Activated naive CD4-positive, alpha-beta T cell treated with anti-CD3 and anti-CD28 coated beads, Interleukin-2, amount 50 U/mL, for 72 hours (primary cell): Measurements from ENCODE around the gene ITGB4. TPM values are rescaled to one million over a fixed set of nuclear protein-coding genes. Genes with fewer than 3 reads are reported as not detected.

Experiments
- ATAC-seq, 2 donors: fragments of 150-1000 bp; cut with Tn5 transposase; 2 replicates each; pipeline ENCODE4 v1.10.0; 2021; ENCODE audit warnings: mild to moderate bottlenecking in 2 of 2, moderate library complexity in 2 of 2
- DNase-seq, 2 donors: peaks; one replicate each; pipeline ENCODE4 v3.0.0; 2021 to 2022; ENCODE audit warnings: low spot score in 2 of 2
- H3K27ac Mint-ChIP-seq, 2 donors: one replicate each; pipeline ENCODE4 v1.8.0; 2022; ENCODE audit warnings: mild to moderate bottlenecking in 2 of 2, mixed read lengths in 2 of 2
- H3K36me3 Mint-ChIP-seq, 2 donors: one replicate each; pipeline ENCODE4 v1.8.0; 2022; ENCODE audit warnings: mixed read lengths in 2 of 2
- H3K9me3 Mint-ChIP-seq, 2 donors: one replicate each; pipeline ENCODE4 v1.8.0; 2022; ENCODE audit warnings: mixed read lengths in 2 of 2
- total RNA-seq, 2 donors: library from RNA; stranded (reverse); gene quantifications; one replicate each; pipeline ENCODE4 v1.2.3, GENCODE V29; 2022

ITGB4 gene
- total RNA-seq, 2 donors from 2014 or later: 0.76 to 1.1 TPM

GRCh38 chr17:75738218-75738802 lies 17.1 kb downstream of the ITGB4 start:
- Mint-ChIP-seq H3K36me3 (no peaks in the 10 kb centered on the region), H3K9me3 (no peaks in the 10 kb centered on the region), H3K27ac (peak overlapping the region in 1 of 2 donors; percentile 80)
- ATAC-seq: peak; percentile 77 to 79
- DNase-seq: no peak

- H3K9me3 Mint-ChIP-seq: no peaks in the 10 kb centered on the region
- no peak for DNase-seq
- no peak for ATAC-seq
- no peaks in the 10 kb centered on the region for H3K36me3 Mint-ChIP-seq
- H3K27ac Mint-ChIP-seq: no peak overlapping the region
Observed at GRCh38 chr17:75739174-75739573, 17.9 kb downstream of the ITGB4 start.

- no peak for ATAC-seq
- no peaks in the 10 kb centered on the region for H3K9me3 Mint-ChIP-seq
- no peaks in the 10 kb centered on the region for H3K36me3 Mint-ChIP-seq
- H3K27ac Mint-ChIP-seq: no peak overlapping the region
- DNase-seq: no peak
Observed at GRCh38 chr17:75739801-75740200, 18.5 kb downstream of the ITGB4 start.

GRCh38 chr17:75740215-75740614 lies 19.0 kb downstream of the ITGB4 start:
- DNase-seq: no peak
- no peaks in the 10 kb centered on the region for H3K36me3 Mint-ChIP-seq
- no peaks in the 10 kb centered on the region for H3K9me3 Mint-ChIP-seq
- no peak overlapping the region for H3K27ac Mint-ChIP-seq
- ATAC-seq: no peak

GRCh38 chr17:75740631-75741077 lies 19.4 kb downstream of the ITGB4 start:
- DNase-seq: no peak

GRCh38 chr17:75742337-75742736 lies 21.1 kb downstream of the ITGB4 start:
- Mint-ChIP-seq H3K27ac (no peak overlapping the region), H3K9me3 (no peaks in the 10 kb centered on the region), H3K36me3 (no peaks in the 10 kb centered on the region)
- no peak for ATAC-seq
- no peak for DNase-seq

More at GRCh38 chr17:75740631-75741077, 19.4 kb downstream of the ITGB4 start:
- Mint-ChIP-seq H3K9me3 (no peaks in the 10 kb centered on the region), H3K36me3 (no peaks in the 10 kb centered on the region), H3K27ac (no peak overlapping the region)
- ATAC-seq: no peak

- ATAC-seq: no peak
Observed at GRCh38 chr17:75743625-75744206, 22.5 kb downstream of the ITGB4 start.

GRCh38 chr17:75748706-75749105 lies 27.4 kb downstream of the ITGB4 start:
- Mint-ChIP-seq H3K36me3 (no peaks in the 10 kb centered on the region), H3K9me3 (no peaks in the 10 kb centered on the region), H3K27ac (no peak overlapping the region)
- DNase-seq (no peak), ATAC-seq (no peak)

More at GRCh38 chr17:75743625-75744206, 22.5 kb downstream of the ITGB4 start:
- Mint-ChIP-seq H3K27ac (peak overlapping the region in 1 of 2 donors; percentile 61), H3K36me3 (no peaks in the 10 kb centered on the region), H3K9me3 (no peaks in the 10 kb centered on the region)
- no peak for DNase-seq

- ATAC-seq (peak; percentile 79 to 81), DNase-seq (peak; percentile 78 to 95)
- Mint-ChIP-seq H3K27ac (no peak overlapping the region), H3K9me3 (no peaks in the 10 kb centered on the region), H3K36me3 (no peaks in the 10 kb centered on the region)
Observed at GRCh38 chr17:75749545-75750389, 28.5 kb downstream of the ITGB4 start.

GRCh38 chr17:75750661-75751423 lies 29.6 kb downstream of the ITGB4 start:
- ATAC-seq: no peak
- H3K9me3 Mint-ChIP-seq: no peaks in the 10 kb centered on the region
- no peak overlapping the region for H3K27ac Mint-ChIP-seq
- H3K36me3 Mint-ChIP-seq: no peaks in the 10 kb centered on the region
- DNase-seq: no peak

- H3K36me3 Mint-ChIP-seq: no peaks in the 10 kb centered on the region
- H3K9me3 Mint-ChIP-seq: no peaks in the 10 kb centered on the region
- no peak for ATAC-seq
- no peak overlapping the region for H3K27ac Mint-ChIP-seq
- DNase-seq: no peak
Observed at GRCh38 chr17:75751676-75752404, 30.6 kb downstream of the ITGB4 start.

GRCh38 chr17:75752405-75752709 lies 31.1 kb downstream of the ITGB4 start:
- no peak overlapping the region for H3K27ac Mint-ChIP-seq
- no peaks in the 10 kb centered on the region for H3K9me3 Mint-ChIP-seq
- ATAC-seq: no peak
- DNase-seq: no peak
- no peaks in the 10 kb centered on the region for H3K36me3 Mint-ChIP-seq

GRCh38 chr17:75752802-75753513 lies 31.7 kb downstream of the ITGB4 start:
- Mint-ChIP-seq H3K9me3 (no peaks in the 10 kb centered on the region), H3K36me3 (no peaks in the 10 kb centered on the region), H3K27ac (no peak overlapping the region)
- ATAC-seq (peak in 1 of 2 donors; percentile 34), DNase-seq (no peak)

GRCh38 chr17:75753514-75754377 lies 32.5 kb downstream of the ITGB4 start:
- Mint-ChIP-seq H3K36me3 (no peaks in the 10 kb centered on the region), H3K27ac (peak overlapping the region in 1 of 2 donors; percentile 75), H3K9me3 (no peaks in the 10 kb centered on the region)
- DNase-seq (peak; percentile 76 to 78), ATAC-seq (peak; percentile 72 to 84)
